ENCODE results near the gene MRTFA. TPM values are rescaled to one million over a fixed set of nuclear protein-coding genes. Genes with fewer than 3 reads are reported as not detected.

MRTFA gene
- total RNA-seq, 2 experiments from 2014 or later, result 47.7 to 66.9 TPM

GRCh38 chr22:40436505-40437431 lies 199.8 kb downstream of the MRTFA start:
- peak overlapping the region; percentile 64 for H3K4me3 ChIP-seq (ENCODE audit: low read depth, low read length, poor library complexity, severe bottlenecking)

DNA sequence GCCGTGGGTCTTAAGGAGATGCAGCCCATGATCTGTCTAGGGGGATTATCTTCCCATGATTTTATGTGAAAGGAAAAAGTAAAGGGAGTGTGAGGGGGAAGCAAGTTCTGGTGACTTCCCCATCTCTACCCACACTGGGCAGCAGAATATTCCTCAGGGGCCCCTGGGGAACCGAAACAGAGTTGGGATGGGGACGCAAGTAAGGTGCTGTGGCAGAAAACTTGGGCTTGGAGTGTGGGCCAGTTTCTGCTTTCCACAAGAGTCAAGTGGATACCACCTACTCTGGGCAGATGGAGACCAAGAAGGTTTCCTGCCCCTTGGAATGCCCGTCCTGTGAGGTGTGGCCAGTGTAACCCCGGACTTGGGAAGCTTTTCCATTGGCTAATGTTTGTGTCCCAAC lies 201.8 kb downstream of the MRTFA start:
- no peak for TF ChIP-seq EZH2phosphoT487 (IDR thresholded peaks at IDR 0.05; ENCODE audit: borderline replicate concordance, low read depth, low read length)
- TF ChIP-seq, protein P1, sequence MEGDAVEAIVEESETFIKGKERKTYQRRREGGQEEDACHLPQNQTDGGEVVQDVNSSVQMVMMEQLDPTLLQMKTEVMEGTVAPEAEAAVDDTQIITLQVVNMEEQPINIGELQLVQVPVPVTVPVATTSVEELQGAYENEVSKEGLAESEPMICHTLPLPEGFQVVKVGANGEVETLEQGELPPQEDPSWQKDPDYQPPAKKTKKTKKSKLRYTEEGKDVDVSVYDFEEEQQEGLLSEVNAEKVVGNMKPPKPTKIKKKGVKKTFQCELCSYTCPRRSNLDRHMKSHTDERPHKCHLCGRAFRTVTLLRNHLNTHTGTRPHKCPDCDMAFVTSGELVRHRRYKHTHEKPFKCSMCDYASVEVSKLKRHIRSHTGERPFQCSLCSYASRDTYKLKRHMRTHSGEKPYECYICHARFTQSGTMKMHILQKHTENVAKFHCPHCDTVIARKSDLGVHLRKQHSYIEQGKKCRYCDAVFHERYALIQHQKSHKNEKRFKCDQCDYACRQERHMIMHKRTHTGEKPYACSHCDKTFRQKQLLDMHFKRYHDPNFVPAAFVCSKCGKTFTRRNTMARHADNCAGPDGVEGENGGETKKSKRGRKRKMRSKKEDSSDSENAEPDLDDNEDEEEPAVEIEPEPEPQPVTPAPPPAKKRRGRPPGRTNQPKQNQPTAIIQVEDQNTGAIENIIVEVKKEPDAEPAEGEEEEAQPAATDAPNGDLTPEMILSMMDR (conservative IDR thresholded peaks at IDR 0.05; ENCODE audit: low read length), result no peak
- Histone ChIP-seq H3K36me3 (ENCODE audit: insufficient read depth, low read length) (peaks cover 65% of the 10 kb centered on the region), H2AFZ (ENCODE audit: low read length) (no peak overlapping the region), H4K20me1 (ENCODE audit: insufficient read depth, low read length) (no peaks in the 10 kb centered on the region), H3K4me2 (ENCODE audit: low read length) (peak overlapping the region; percentile 53), H3K79me2 (ENCODE audit: insufficient read depth, low read depth, low read length) (peaks cover 47% of the 10 kb centered on the region), H3K27ac (ENCODE audit: low read depth, low read length, poor library complexity, severe bottlenecking) (peak overlapping the region; percentile 99), H3K4me1 (ENCODE audit: insufficient read depth, low read length, poor library complexity, severe bottlenecking) (peaks cover 77% of the 10 kb centered on the region), H3K9me3 (ENCODE audit: low read length) (peaks cover 5% of the 10 kb centered on the region; the same call in 1 of the 2 replicates), H3K4me3 (ENCODE audit: low read depth, low read length, poor library complexity, severe bottlenecking) (peak overlapping the region; percentile 64), H3K9me2 (ENCODE audit: insufficient read depth, low read length) (no peaks in the 10 kb centered on the region)
- CTCF ChIA-PET (ENCODE audit: unreplicated experiment), result interaction anchor here (1.8 kb wide), 1 partner anchor 16 kb away, joined by 6 read pairs; no protein-coding TSS in a partner anchor
- BruUV-seq (replicated peaks), result no TSS peak
- intact Hi-C loops (cut with micrococcal nuclease; ENCODE audit: unreplicated experiment), result no loop called here
- DNase-seq (ENCODE audit: low spot score), result no peak
- POLR2A ChIA-PET, result interaction anchor here (0.6 to 2.5 kb wide), 13 partner anchors 17 to 217 kb away, joined by 3 to 17 read pairs (median 4); no protein-coding TSS in a partner anchor

More at GRCh38 chr22:40436505-40437431, 199.8 kb downstream of the MRTFA start:
- Histone ChIP-seq H3K4me1 (ENCODE audit: insufficient read depth, low read length, poor library complexity, severe bottlenecking) (peaks cover 96% of the 10 kb centered on the region), H3K36me3 (ENCODE audit: insufficient read depth, low read length) (peaks cover 62% of the 10 kb centered on the region), H2AFZ (ENCODE audit: low read length) (no peak overlapping the region), H3K27ac (ENCODE audit: low read depth, low read length, poor library complexity, severe bottlenecking) (peak overlapping the region; percentile 99), H3K9me2 (ENCODE audit: insufficient read depth, low read length) (no peaks in the 10 kb centered on the region), H3K4me2 (ENCODE audit: low read length) (peak overlapping the region; percentile 99), H3K9me3 (ENCODE audit: low read length) (peaks cover 5% of the 10 kb centered on the region; the same call in 1 of the 2 replicates), H3K79me2 (ENCODE audit: insufficient read depth, low read depth, low read length) (peaks cover 65% of the 10 kb centered on the region), H4K20me1 (ENCODE audit: insufficient read depth, low read length) (no peaks in the 10 kb centered on the region)
- DNase-seq (ENCODE audit: low spot score), result peak; percentile 82
- ChIA-PET POLR2A (interaction anchor here (0.5 to 2.5 kb wide), 21 partner anchors 10 to 973 kb away, joined by 3 to 17 read pairs (median 4); no protein-coding TSS in a partner anchor), CTCF (ENCODE audit: unreplicated experiment) (interaction anchor here (0.5 to 1.8 kb wide), 8 partner anchors 18 to 88 kb away, joined by 3 to 6 read pairs (median 3); no protein-coding TSS in a partner anchor)
- no TSS peak for BruUV-seq (replicated peaks)
- no peak for TF ChIP-seq EZH2phosphoT487 (IDR thresholded peaks at IDR 0.05; ENCODE audit: borderline replicate concordance, low read depth, low read length)
- TF ChIP-seq, protein P1 (conservative IDR thresholded peaks at IDR 0.05; ENCODE audit: low read length), result peak; percentile 89
- intact Hi-C loops (cut with micrococcal nuclease; ENCODE audit: unreplicated experiment), result loop anchor here (1.0 to 2.0 kb wide), 10 partner anchors 22 to 210 kb away; partner anchors contain the start of genes MRTFA and SGSM3
